NT2/D1 (cell line): Measurements from ENCODE around the gene BTBD17.

Experiments used
- YY1 ChIP-seq: IDR thresholded peaks from 2 replicates; pipeline ENCODE4 v1.6.1; 2011; ENCODE audit not compliant: insufficient read length, insufficient read depth
- ZNF274 ChIP-seq: IDR thresholded peaks from 2 replicates; pipeline ENCODE4 v1.6.1; 2011; ENCODE audit warnings: mild to moderate bottlenecking, low read depth, low read length

DNA sequence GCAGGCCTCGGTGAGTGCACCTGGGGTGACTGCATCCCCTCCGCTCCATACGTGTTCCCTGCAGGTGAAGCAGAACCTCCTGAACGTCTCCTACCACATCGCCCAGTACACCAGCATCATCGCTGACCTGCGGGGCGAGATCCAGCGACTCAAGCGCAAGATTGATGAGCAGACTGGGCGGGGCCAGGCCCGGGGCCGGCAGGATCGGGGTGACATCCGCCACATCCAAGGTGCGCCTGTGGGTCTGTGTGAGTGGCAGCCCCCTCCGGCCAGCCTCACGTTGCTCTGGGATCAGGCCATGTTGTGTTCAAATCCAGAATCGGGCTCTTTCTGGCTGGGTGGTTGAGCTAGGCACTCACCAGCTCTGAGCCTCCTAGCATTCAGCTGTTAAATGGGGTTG, 12.5 kb downstream of the BTBD17 start:
- TF ChIP-seq YY1, result no peak
- no peak for TF ChIP-seq ZNF274
